ENCODE results near the gene CHD1L.
"Not testable (repeated sequence)": the region's sequence is repeated elsewhere in the genome, so short reads cannot be mapped to it uniquely, and the experiment has no call there.

The CHD1L gene

GRCh38 chr1:147225193-147225730 lies 17.2 kb upstream of the CHD1L start, which contains the start of gene FMO5:
FMO5 (minus strand) TSS chr1:147225339; CDS start chr1:147225029, 310 bp downstream.
- no peak for TF ChIP-seq CTCF (IDR thresholded peaks at IDR 0.05)
- Histone ChIP-seq H3K79me2 (no peaks in the 10 kb centered on the region), H3K4me3 (ENCODE audit: low read depth, low read length) (peak within 1 kb of the TSS; percentile 83), H3K4me1 (no peaks in the 10 kb centered on the region), H3K9me3 (ENCODE audit: control insufficient read depth, low read length) (no peaks in the 10 kb centered on the region), H3K4me2 (ENCODE audit: low read length) (peak within 1 kb of the TSS; percentile 95), H2AFZ (peak within 1 kb of the TSS; percentile 78), H3K36me3 (ENCODE audit: control insufficient read depth, insufficient read depth, low read length) (no peaks in the 10 kb centered on the region), H3K9ac (no peak within 1 kb of the TSS), H3K27me3 (ENCODE audit: control insufficient read depth, insufficient read depth, low read length) (no peaks in the 10 kb centered on the region), H3K27ac (peak within 1 kb of the TSS; percentile 29)

GRCh38 chr1:147231032-147231431 lies 11.5 kb upstream of the CHD1L start:
- H3K27me3 ChIP-seq (ENCODE audit: control insufficient read depth, insufficient read depth, low read length); H2AFZ ChIP-seq; H3K36me3 ChIP-seq (ENCODE audit: control insufficient read depth, insufficient read depth, low read length); H3K4me2 ChIP-seq (ENCODE audit: low read length); H3K9me3 ChIP-seq (ENCODE audit: control insufficient read depth, low read length); H3K9ac ChIP-seq; H3K4me3 ChIP-seq (ENCODE audit: low read depth, low read length); H3K27ac ChIP-seq; H3K4me1 ChIP-seq; H3K79me2 ChIP-seq: not testable (repeated sequence)

GRCh38 chr1:147233903-147234302 lies 8.6 kb upstream of the CHD1L start:
- not testable (repeated sequence) for H3K79me2 ChIP-seq; H3K9ac ChIP-seq; H2AFZ ChIP-seq; H3K4me1 ChIP-seq; H3K27me3 ChIP-seq (ENCODE audit: control insufficient read depth, insufficient read depth, low read length); H3K4me3 ChIP-seq (ENCODE audit: low read depth, low read length); H3K4me2 ChIP-seq (ENCODE audit: low read length); H3K9me3 ChIP-seq (ENCODE audit: control insufficient read depth, low read length); H3K36me3 ChIP-seq (ENCODE audit: control insufficient read depth, insufficient read depth, low read length); H3K27ac ChIP-seq

- no peaks in the 10 kb centered on the region for H3K79me2 ChIP-seq
- H3K27me3 ChIP-seq (ENCODE audit: control insufficient read depth, insufficient read depth, low read length), result no peaks in the 10 kb centered on the region
- no peak overlapping the region for H2AFZ ChIP-seq
- no peaks in the 10 kb centered on the region for H3K4me1 ChIP-seq
- TF ChIP-seq CTCF (IDR thresholded peaks at IDR 0.05), result no peak
- H3K27ac ChIP-seq, result no peak overlapping the region
- H3K9ac ChIP-seq, result no peak overlapping the region
- H3K4me2 ChIP-seq (ENCODE audit: low read length), result no peak overlapping the region
- no peak overlapping the region for H3K4me3 ChIP-seq (ENCODE audit: low read depth, low read length)
- H3K36me3 ChIP-seq (ENCODE audit: control insufficient read depth, insufficient read depth, low read length), result no peaks in the 10 kb centered on the region
- no peaks in the 10 kb centered on the region for H3K9me3 ChIP-seq (ENCODE audit: control insufficient read depth, low read length)
These were observed 6.7 kb upstream of the CHD1L start for GRCh38 chr1:147235822-147236221.

GRCh38 chr1:147236448-147236847 lies 6.0 kb upstream of the CHD1L start:
- no peaks in the 10 kb centered on the region for H3K79me2 ChIP-seq
- H3K36me3 ChIP-seq (ENCODE audit: control insufficient read depth, insufficient read depth, low read length), result no peaks in the 10 kb centered on the region
- H3K4me2 ChIP-seq (ENCODE audit: low read length), result no peak overlapping the region
- no peaks in the 10 kb centered on the region for H3K9me3 ChIP-seq (ENCODE audit: control insufficient read depth, low read length)
- no peak overlapping the region for H2AFZ ChIP-seq
- no peak overlapping the region for H3K9ac ChIP-seq
- no peaks in the 10 kb centered on the region for H3K4me1 ChIP-seq
- no peak overlapping the region for H3K4me3 ChIP-seq (ENCODE audit: low read depth, low read length)
- no peak for TF ChIP-seq CTCF (IDR thresholded peaks at IDR 0.05)
- no peak overlapping the region for H3K27ac ChIP-seq
- no peaks in the 10 kb centered on the region for H3K27me3 ChIP-seq (ENCODE audit: control insufficient read depth, insufficient read depth, low read length)
